ENCODE data around the gene UQCRC1.

- TF ChIP-seq EZH2 (IDR thresholded peaks at IDR 0.05; ENCODE audit: insufficient read depth, low read length) (no peak), CTCF (IDR thresholded peaks at IDR 0.05; ENCODE audit: insufficient read depth, low read depth, low read length) (no peak)
These were observed 43.6 kb downstream of the UQCRC1 start for GRCh38 chr3:48565591-48566400.

Measured in astrocyte (in vitro differentiated cells and primary cell).